A673 (cell line): ENCODE measurements around the gene CARD9. TPM values are rescaled to one million over a fixed set of nuclear protein-coding genes. Genes with fewer than 3 reads are reported as not detected.

ENCODE experiments used
- BruUV-seq: library from RNA; stranded (reverse); fragments of 400-500 nt; replicated peaks from 2 replicates; lab custom pipeline; 2021; lab: Mats Ljungman, UMichigan
- CTCF ChIA-PET: fragments of 300-600 bp; sonication (Branson Sonifier 250); formaldehyde crosslinking; loops from one replicate; lab custom pipeline; 2022; ENCODE audit warnings: antibody characterized with exemption; lab: Charles Lee
- POLR2A ChIA-PET: fragments of 300-600 bp; sonication (Branson Sonifier 250); formaldehyde crosslinking; loops from one replicate; lab custom pipeline; 2022; ENCODE audit warnings: antibody characterized with exemption; ENCODE audit not compliant: low non-redundant PET; lab: Charles Lee
- DNase-seq: peaks from one replicate; pipeline ENCODE4 v3.0.0-alpha.2; 2015; ENCODE audit warnings: low spot score
- H3K27ac ChIP-seq: fragments of 200-600 bp; sonication (generic); 2 replicates; pipeline ENCODE4 v1.5.1; 2016; ENCODE audit warnings: mixed run types, low read depth, mild to moderate bottlenecking, mixed read lengths, antibody characterized with exemption, low read length; ENCODE audit not compliant: poor library complexity, severe bottlenecking
- H3K27me3 ChIP-seq: fragments of 200-600 bp; sonication (generic); replicated peaks from 2 replicates; pipeline ENCODE4 v1.6.1; 2017; ENCODE audit warnings: mixed run types, low read depth, mild to moderate bottlenecking, mixed read lengths, antibody characterized with exemption, low read length; ENCODE audit not compliant: insufficient read depth, poor library complexity
- H3K36me3 ChIP-seq: fragments of 200-600 bp; sonication (generic); 2 replicates; pipeline ENCODE4 v1.6.1; 2016; ENCODE audit warnings: mixed run types, mild to moderate bottlenecking, mixed read lengths, antibody characterized with exemption, low read length; ENCODE audit not compliant: insufficient read depth, poor library complexity, severe bottlenecking
- H3K4me1 ChIP-seq: fragments of 200-600 bp; sonication (generic); 2 replicates; pipeline ENCODE4 v1.6.1; 2017; ENCODE audit warnings: mixed run types, mild to moderate bottlenecking, mixed read lengths, antibody characterized with exemption, low read length; ENCODE audit not compliant: insufficient read depth, poor library complexity, severe bottlenecking
- H3K4me3 ChIP-seq: fragments of 200-600 bp; sonication (generic); 2 replicates; pipeline ENCODE4 v1.5.1; 2016; ENCODE audit warnings: low read depth, mixed run types, mild to moderate bottlenecking, mixed read lengths, low read length; ENCODE audit not compliant: poor library complexity, severe bottlenecking
- H3K9me3 ChIP-seq: fragments of 200-600 bp; sonication (generic); 2 replicates; pipeline ENCODE4 v1.6.1; 2016; ENCODE audit warnings: mixed run types, low read depth, mild to moderate bottlenecking, mixed read lengths, antibody characterized with exemption, low read length; ENCODE audit not compliant: poor library complexity, severe bottlenecking
- CTCF ChIP-seq: fragments of 300-800, 200-600 bp; sonication (generic); conservative IDR thresholded peaks from 2 replicates; pipeline ENCODE4 v1.5.1; 2017; ENCODE audit warnings: low read depth, mild to moderate bottlenecking, antibody characterized with exemption, low read length, moderate library complexity, mixed read lengths
- EZH2 ChIP-seq: fragments of 200-600 bp; sonication (generic); IDR thresholded peaks from 2 replicates; pipeline ENCODE4 v1.6.1; 2017; ENCODE audit warnings: borderline replicate concordance, low read depth, mild to moderate bottlenecking, mixed read lengths, antibody characterized with exemption, low read length; ENCODE audit not compliant: poor library complexity, severe bottlenecking
- intact Hi-C: fragments of 100-400 bp; cut with micrococcal nuclease; formaldehyde crosslinking; loops from one replicate; pipeline ENCODE4 v1.10.0; 2022; ENCODE audit not compliant: unreplicated experiment
- total RNA-seq: library from RNA; stranded (reverse); gene quantifications from 2 replicates; pipeline ENCODE4 v1.2.3, GENCODE V29; 2021

Gene CARD9
- total RNA-seq, 1 experiment from 2014 or later, result 5.4 TPM

DNA sequence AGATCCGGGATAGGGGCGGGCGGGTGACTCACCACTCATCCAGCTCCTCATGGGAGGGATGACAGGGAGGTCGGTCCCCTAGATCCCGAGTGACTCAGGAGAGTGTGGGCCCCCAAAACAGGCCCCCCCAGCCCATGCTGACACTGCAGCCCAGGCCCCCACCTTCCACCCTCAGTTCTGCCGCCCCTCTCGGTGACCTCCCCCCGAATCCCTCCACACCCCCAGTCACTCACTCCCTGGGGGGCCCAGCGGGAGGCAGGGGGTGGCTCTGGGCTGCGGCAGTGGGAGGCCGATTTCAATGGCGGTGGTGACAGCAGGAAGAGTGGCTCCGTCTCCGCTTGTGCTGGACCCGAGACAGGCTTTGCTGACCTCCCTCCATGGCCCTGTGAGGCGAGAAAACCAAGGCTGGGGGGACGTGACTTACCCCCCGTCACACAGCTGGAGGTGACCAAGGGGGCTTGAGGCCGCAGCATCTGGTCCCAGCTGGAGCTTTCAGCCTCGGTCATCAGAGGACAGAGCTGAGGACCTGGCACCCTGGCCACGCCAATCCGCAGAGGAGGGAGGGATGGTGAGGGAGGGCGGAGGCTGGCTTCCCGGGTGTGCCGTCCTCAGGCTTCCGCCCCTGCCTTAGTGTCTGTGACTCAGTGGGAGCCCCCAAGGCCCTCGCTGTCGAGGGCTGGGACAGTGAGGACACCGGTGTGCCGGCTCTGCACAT is 37.2 kb downstream of the CARD9 start:
- TF ChIP-seq EZH2 (no peak), CTCF (no peak)
- Histone ChIP-seq H3K9me3 (no peaks in the 10 kb centered on the region), H3K4me1 (no peaks in the 10 kb centered on the region), H3K27me3 (no peaks in the 10 kb centered on the region), H3K36me3 (peaks cover 7% of the 10 kb centered on the region), H3K4me3 (no peak overlapping the region), H3K27ac (no peak overlapping the region)
- intact Hi-C loops, result no loop called here
- CTCF ChIA-PET, result no interaction called here
- BruUV-seq, result no TSS peak
- POLR2A ChIA-PET, result no interaction called here
- DNase-seq, result no peak

- no peak for DNase-seq
- Histone ChIP-seq H3K9me3 (no peaks in the 10 kb centered on the region), H3K27ac (no peak overlapping the region), H3K4me1 (no peaks in the 10 kb centered on the region), H3K27me3 (no peaks in the 10 kb centered on the region), H3K36me3 (peaks cover 7% of the 10 kb centered on the region), H3K4me3 (no peak overlapping the region)
- ChIA-PET CTCF (no interaction called here), POLR2A (no interaction called here)
- intact Hi-C loops, result no loop called here
- BruUV-seq, result no TSS peak
- TF ChIP-seq CTCF, result no peak
- no peak for TF ChIP-seq EZH2
Measured at GRCh38 chr9:136335296-136336155, 37.9 kb downstream of the CARD9 start.

- H3K27ac ChIP-seq, result no peak overlapping the region
- H3K9me3 ChIP-seq, result no peaks in the 10 kb centered on the region
- CTCF ChIA-PET, result no interaction called here
- H3K27me3 ChIP-seq, result no peaks in the 10 kb centered on the region
- DNase-seq, result no peak
- no peaks in the 10 kb centered on the region for H3K4me1 ChIP-seq
- BruUV-seq, result no TSS peak
- TF ChIP-seq EZH2 (no peak), CTCF (no peak)
- POLR2A ChIA-PET, result no interaction called here
- peaks cover 7% of the 10 kb centered on the region for H3K36me3 ChIP-seq
- no peak overlapping the region for H3K4me3 ChIP-seq
- intact Hi-C loops, result no loop called here
Measured at GRCh38 chr9:136334541-136334940, 38.9 kb downstream of the CARD9 start.
